ENCODE data around the gene ARL6IP5.

Gene ARL6IP5

DNA sequence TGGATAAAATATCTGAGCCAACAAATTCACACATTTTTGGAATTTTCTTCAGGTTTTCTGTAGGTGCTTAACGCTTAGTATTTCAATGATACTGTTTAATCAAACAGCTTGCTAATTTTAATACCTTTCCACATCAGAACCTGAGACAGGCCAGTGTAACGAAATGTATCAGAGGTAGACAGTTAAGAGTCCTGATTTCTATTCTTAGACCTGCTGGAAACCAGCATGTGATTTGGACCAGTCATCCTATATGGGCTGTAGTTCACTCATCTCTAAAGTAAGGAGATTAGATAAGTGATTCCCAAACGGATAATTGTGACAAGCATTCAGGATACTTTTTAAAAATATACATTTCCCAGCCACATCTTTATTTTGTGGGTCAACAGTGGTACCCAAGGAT lies 18.4 kb downstream of the ARL6IP5 start:
- no peak for DNase-seq (ENCODE audit: low read depth in 2 of 2)
- H3K4me3 ChIP-seq (replicated peaks in 1 of 2; ENCODE audit: low read depth in 2 of 2, low read length in 2 of 2): no peak overlapping the region
- TF ChIP-seq CTCF (IDR thresholded peaks at IDR 0.05; ENCODE audit: low read depth, low read length): no peak

GRCh38 chr3:69104586-69104985 lies 19.8 kb downstream of the ARL6IP5 start:
- TF ChIP-seq CTCF (IDR thresholded peaks at IDR 0.05; ENCODE audit: low read depth, low read length): no peak
- no peak overlapping the region for H3K4me3 ChIP-seq (replicated peaks in 1 of 2; ENCODE audit: low read depth in 2 of 2, low read length in 2 of 2)
- no peak for DNase-seq (ENCODE audit: low read depth in 2 of 2)

DNA sequence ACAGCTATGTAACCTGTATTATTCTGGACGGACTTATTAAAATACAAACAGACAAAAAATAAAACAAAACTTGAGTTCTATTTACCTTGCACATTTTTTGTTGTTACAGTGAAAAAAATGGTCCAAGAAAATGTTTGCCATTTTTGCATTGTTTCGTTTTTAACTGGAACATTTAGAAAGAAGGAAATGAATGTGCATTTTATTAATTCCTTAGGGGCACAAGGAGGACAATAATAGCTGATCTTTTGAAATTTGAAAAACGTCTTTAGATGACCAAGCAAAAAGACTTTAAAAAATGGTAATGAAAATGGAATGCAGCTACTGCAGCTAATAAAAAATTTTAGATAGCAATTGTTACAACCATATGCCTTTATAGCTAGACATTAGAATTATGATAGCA lies 20.6 kb downstream of the ARL6IP5 start:
- peak; percentile 39 to 72 for DNase-seq (ENCODE audit: low read depth in 2 of 2)
- no peak overlapping the region for H3K4me3 ChIP-seq (replicated peaks in 1 of 2; ENCODE audit: low read depth in 2 of 2, low read length in 2 of 2)

DNA sequence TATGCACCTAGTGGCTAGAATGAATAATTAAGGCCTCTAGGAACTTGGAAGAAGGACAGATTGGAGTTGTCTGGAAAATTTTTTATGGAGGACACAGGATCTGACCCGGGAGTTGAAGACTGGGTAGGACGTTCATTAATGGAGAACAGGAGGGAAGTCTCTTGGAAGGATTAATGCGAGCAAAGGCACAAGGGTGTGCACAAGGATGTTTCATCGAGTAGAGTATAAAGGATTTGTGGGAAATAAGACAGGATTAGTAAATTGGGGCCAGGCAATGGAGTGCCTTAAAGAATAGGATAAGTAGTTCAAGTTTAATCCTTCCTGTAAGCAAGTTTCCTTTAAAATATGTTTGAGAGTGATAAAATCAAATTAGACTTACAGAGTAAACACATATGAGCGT lies 23.1 kb downstream of the ARL6IP5 start:
- no peak for TF ChIP-seq CTCF (IDR thresholded peaks at IDR 0.05; ENCODE audit: low read depth, low read length)
- no peak for DNase-seq (ENCODE audit: low read depth in 2 of 2)
- H3K4me3 ChIP-seq (replicated peaks in 1 of 2; ENCODE audit: low read depth in 2 of 2, low read length in 2 of 2): no peak overlapping the region

More for the DNA sequence above, 20.6 kb downstream of the ARL6IP5 start:
- no peak for TF ChIP-seq CTCF (IDR thresholded peaks at IDR 0.05; ENCODE audit: low read depth, low read length)

DNA sequence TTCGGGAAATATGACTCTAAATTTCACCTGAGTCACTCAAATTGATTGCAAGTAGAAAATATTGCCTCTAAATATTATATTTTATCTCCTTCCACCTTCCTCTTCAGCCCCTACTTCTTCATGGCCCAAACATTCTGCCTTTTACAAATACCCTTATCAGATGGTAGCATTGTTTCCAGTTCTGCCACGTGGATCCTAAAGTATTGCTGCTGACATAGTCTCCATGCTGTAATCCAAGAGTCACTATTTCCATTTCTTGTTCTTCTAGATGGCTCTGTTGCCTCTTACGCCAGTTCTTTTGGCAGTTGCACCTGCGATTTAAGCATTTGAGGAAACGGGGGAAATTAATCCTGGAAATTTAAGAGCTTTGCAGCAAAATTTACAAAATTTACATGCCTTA lies 24.1 kb downstream of the ARL6IP5 start:
- H3K4me3 ChIP-seq (replicated peaks in 1 of 2; ENCODE audit: low read depth in 2 of 2, low read length in 2 of 2): no peak overlapping the region
- DNase-seq (ENCODE audit: low read depth in 2 of 2): no peak
- no peak for TF ChIP-seq CTCF (IDR thresholded peaks at IDR 0.05; ENCODE audit: low read depth, low read length)

- no peak for DNase-seq (ENCODE audit: low read depth in 2 of 2)
- H3K4me3 ChIP-seq (replicated peaks in 1 of 2; ENCODE audit: low read depth in 2 of 2, low read length in 2 of 2): no peak overlapping the region
- no peak for TF ChIP-seq CTCF (IDR thresholded peaks at IDR 0.05; ENCODE audit: low read depth, low read length)
Measured at GRCh38 chr3:69110941-69111546, 26.3 kb downstream of the ARL6IP5 start.

DNA sequence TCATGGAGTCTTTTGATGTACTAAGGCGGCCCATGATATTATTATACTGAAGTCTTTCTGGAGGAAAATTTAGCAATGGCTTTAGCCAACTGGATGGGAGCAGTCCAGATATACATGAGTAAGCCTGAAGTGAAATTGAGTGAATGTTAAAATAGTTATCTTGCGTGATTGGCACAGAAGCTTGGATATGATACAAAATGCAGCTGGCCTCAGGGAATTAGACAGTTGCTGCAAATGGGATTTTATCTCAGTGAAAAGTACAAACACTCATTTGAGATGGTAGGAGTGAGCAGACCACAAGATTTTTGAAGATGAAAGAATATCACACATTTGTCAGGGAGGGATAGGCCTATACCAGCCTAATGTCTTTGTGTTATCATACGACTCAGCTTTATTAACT lies 28.8 kb downstream of the ARL6IP5 start:
- DNase-seq (ENCODE audit: low read depth in 2 of 2): peak; percentile 28 to 35
- TF ChIP-seq CTCF (IDR thresholded peaks at IDR 0.05; ENCODE audit: low read depth, low read length): no peak
- H3K4me3 ChIP-seq (replicated peaks in 1 of 2; ENCODE audit: low read depth in 2 of 2, low read length in 2 of 2): no peak overlapping the region

Measured in cardiac fibroblast (primary cell).